GM12801 (cell line): ENCODE results near the gene LRRFIP2.

ENCODE experiments used
- CTCF ChIP-seq: IDR thresholded peaks from one replicate; pipeline ENCODE4 v1.5.1; 2011; ENCODE audit warnings: control low read depth; ENCODE audit not compliant: insufficient read length; ENCODE audit errors: extremely low read depth

LRRFIP2 gene

GRCh38 chr3:37016903-37017302 is 157.5 kb downstream of the LRRFIP2 start:
- no peak for TF ChIP-seq CTCF

GRCh38 chr3:37015642-37016041 is 158.7 kb downstream of the LRRFIP2 start:
- no peak for TF ChIP-seq CTCF

- no peak for TF ChIP-seq CTCF
Measured at GRCh38 chr3:37014620-37015019, 159.8 kb downstream of the LRRFIP2 start.
